Hypothalamus (tissue), 51 donors: ENCODE results near the gene ABCA10.

ENCODE experiments used
- DNase-seq, 51 donors: peaks; one replicate each; lab custom pipeline; 2025; lab: John Stamatoyannopoulos, UW

The ABCA10 gene

DNA sequence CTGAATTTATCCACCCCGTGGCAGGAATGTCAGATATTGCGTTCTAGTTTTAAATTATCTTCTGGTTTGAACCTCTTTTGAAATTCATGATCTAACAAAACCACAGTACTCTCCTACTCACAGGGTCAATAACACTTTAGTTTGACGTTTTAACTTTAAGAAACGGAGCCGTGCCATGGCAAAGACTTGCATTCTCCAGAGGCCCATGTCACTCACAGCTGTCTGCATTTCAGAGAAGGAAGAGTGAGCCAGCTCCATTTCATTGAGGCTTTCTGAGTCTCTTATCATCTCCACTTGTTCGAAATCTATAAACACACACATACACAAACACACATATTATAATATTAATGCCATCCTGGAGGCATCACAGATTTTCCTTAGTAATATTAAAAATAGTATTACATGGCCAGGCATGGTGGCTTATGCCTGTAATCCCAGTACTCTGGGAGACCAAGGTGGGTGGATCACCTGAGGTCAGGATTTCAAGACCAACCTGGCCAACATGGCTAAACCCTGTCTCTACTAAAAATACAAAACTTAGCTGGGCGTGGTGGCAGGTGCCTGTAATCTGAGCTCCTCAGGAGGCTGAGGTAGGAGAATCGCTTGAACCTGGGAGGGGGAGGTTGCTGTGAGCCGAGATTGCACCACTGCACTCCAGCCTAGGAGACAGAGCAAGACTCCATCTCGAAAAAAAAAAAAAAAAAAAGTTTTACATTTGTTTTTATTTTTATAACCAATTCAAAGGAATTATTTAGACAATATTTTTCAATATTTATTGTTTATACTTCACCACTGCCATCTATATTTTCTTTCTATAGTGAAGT is 122.5 kb downstream of the ABCA10 start:
- DNase-seq = no peak

DNA sequence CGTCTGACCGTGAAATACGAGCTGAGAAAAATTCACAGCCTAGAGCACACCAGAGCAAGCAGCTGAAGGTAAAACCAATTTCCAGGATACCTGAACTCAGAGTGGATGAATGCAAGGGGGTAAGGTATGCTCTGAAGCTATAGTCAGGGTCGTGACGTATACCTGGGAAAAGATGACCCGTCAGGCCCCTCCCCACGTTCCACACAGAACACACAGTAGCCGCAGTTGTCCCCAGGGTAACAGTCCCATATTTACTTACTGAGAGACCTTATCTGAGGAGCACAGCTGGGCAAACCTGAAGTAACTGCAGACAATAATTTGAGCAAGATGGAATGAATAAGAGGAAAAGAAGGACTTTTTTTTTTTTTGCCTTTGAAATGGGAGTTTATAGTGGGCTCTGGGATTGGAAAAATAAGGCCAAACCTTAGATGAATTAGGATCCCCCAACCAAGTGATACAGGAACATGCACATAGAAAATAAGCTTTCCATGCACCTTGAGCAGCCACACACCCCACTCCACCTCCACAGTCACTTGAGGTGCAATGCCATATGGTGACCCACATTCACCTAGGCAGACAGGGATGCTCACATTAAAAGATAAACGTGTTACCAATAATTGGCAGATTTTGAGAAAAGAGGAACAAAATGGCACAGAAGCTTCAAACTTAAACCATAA is 124.9 kb downstream of the ABCA10 start:
- DNase-seq = no peak

DNA sequence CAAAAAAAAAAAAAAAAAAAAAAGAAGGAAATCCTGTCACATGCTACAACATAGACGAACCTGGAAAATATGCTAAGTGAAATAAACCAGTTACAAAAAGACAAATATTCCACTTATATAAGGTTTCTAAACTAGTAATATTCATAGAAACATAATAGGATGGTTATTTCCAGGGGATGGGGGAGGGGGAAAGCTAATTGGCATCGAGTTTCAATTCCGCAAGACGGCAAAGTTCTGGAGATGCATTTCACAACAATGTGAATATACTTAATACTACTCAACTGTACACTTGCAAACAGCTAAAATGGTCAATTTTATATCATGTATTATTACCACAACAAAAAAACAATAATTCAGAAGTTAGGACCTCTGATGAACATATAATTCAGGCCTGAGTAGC is 130.0 kb downstream of the ABCA10 start:
- DNase-seq = no peak
